Caco-2 (cell line): ENCODE data around the gene HGD. TPM values are rescaled to one million over a fixed set of nuclear protein-coding genes. Genes with fewer than 3 reads are reported as not detected.
A peak's percentile ranks its signal among the peaks of the same experiment; 100 is the strongest.
"Not testable (repeated sequence)": the region's sequence is repeated elsewhere in the genome, so short reads cannot be mapped to it uniquely, and the experiment has no call there.

Source experiments
- BruUV-seq: library from RNA; stranded (reverse); fragments of 400-500 nt; replicated peaks from 2 replicates; lab custom pipeline; 2021; lab: Mats Ljungman, UMichigan
- CTCF ChIA-PET: fragments of 300-600 bp; sonication (Branson Sonifier 250); formaldehyde crosslinking; loops from one replicate; lab custom pipeline; 2022; ENCODE audit warnings: antibody characterized with exemption; lab: Charles Lee
- POLR2A ChIA-PET: fragments of 300-600 bp; sonication (Branson Sonifier 250); formaldehyde crosslinking; loops from one replicate; lab custom pipeline; 2022; ENCODE audit warnings: antibody characterized with exemption; lab: Charles Lee
- DNase-seq, 2 experiments: peaks; one replicate each; pipeline versions ENCODE4 v3.0.0 to v3.0.0-alpha.2; 2020 to 2022
- H3K27me3 ChIP-seq: replicated peaks from 2 replicates; pipeline ENCODE4 v1.6.0; 2011; ENCODE audit warnings: low read length; ENCODE audit not compliant: control insufficient read depth, insufficient read depth
- H3K36me3 ChIP-seq: 2 replicates; pipeline ENCODE4 v1.5.1; 2011; ENCODE audit warnings: low read length; ENCODE audit not compliant: control insufficient read depth, insufficient read depth
- H3K4me1 ChIP-seq: fragments of 250-450 bp; sonication (Bioruptor Pico); 2 replicates; pipeline ENCODE4 v1.5.1; 2020; ENCODE audit warnings: mild to moderate bottlenecking
- H3K4me3 ChIP-seq: 2 replicates; pipeline ENCODE4 v1.5.1; 2011; ENCODE audit warnings: low read depth, mild to moderate bottlenecking, control low read depth, low read length
- H3K9me3 ChIP-seq: fragments of 250-450 bp; sonication (Bioruptor Pico); 2 replicates; pipeline ENCODE4 v1.5.1; 2020; ENCODE audit warnings: mild to moderate bottlenecking, moderate library complexity
- H3K27ac Mint-ChIP-seq: one replicate; pipeline ENCODE4 v1.8.0; 2022; ENCODE audit warnings: mixed read lengths; ENCODE audit not compliant: unreplicated experiment
- H3K27me3 Mint-ChIP-seq: one replicate; pipeline ENCODE4 v1.8.0; 2022; ENCODE audit warnings: mixed read lengths; ENCODE audit not compliant: insufficient read depth, unreplicated experiment
- H3K36me3 Mint-ChIP-seq: one replicate; pipeline ENCODE4 v1.8.0; 2022; ENCODE audit warnings: mild to moderate bottlenecking, mixed read lengths; ENCODE audit not compliant: insufficient read depth, unreplicated experiment
- H3K4me1 Mint-ChIP-seq: one replicate; pipeline ENCODE4 v1.8.0; 2022; ENCODE audit warnings: low read depth, mixed read lengths; ENCODE audit not compliant: unreplicated experiment
- H3K4me3 Mint-ChIP-seq: one replicate; pipeline ENCODE4 v1.8.0; 2022; ENCODE audit warnings: mild to moderate bottlenecking, moderate library complexity, mixed read lengths; ENCODE audit not compliant: unreplicated experiment
- H3K9me3 Mint-ChIP-seq: one replicate; pipeline ENCODE4 v1.8.0; 2022; ENCODE audit warnings: mixed read lengths; ENCODE audit not compliant: unreplicated experiment
- intact Hi-C: fragments of 100-400 bp; cut with micrococcal nuclease; formaldehyde crosslinking; loops from one replicate; pipeline ENCODE4 v1.10.0; 2022; ENCODE audit not compliant: unreplicated experiment
- total RNA-seq: library from RNA; stranded (reverse); gene quantifications from 2 replicates; pipeline ENCODE4 v1.2.3, GENCODE V29; 2022
- TF ChIP-seq, protein P1 (sequence below), 2 experiments: fragments of 200-600 bp in 1 of 2; IDR thresholded peaks; 1 replicate in 1 of 2; 2 replicates in 1 of 2; pipeline versions ENCODE4 v1.5.1 to v1.8.0; 2011 to 2022; ENCODE audit warnings: antibody characterized with exemption in 1 of 2, control low read depth in 1 of 2, inconsistent platforms in 1 of 2, low read depth in 1 of 2, low read length in 1 of 2, mild to moderate bottlenecking in 1 of 2, moderate library complexity in 1 of 2; ENCODE audit not compliant: insufficient read depth in 1 of 2, severe bottlenecking in 1 of 2, unreplicated experiment in 1 of 2

The HGD gene
- total RNA-seq, 1 experiment from 2014 or later: 102 TPM

DNA sequence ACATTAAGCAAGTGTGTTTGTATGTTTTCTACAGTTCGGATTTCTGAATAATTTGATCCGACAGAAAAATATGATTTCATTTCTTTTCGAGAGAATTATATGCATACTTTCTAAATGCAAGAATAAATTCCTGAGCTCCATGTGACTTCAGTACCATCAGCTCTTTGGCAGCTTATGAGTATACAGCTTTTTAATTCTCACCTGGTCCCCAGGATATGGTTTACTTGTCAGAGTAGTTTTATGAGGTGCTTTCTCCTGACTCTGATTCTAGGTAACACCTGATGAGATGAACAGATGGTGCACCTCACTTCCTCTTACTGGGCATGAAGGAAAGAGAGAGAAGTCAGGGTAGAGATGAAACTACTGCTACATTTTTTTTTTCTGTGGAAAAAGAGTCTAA lies 3.1 kb downstream of the HGD start:
- Histone ChIP-seq H3K36me3 (no peaks in the 10 kb centered on the region), H3K4me3 (peak overlapping the region; percentile 17; the same call in 1 of the 2 replicates), H3K9me3 (no peaks in the 10 kb centered on the region), H3K27me3 (no peaks in the 10 kb centered on the region), H3K4me1 (peaks cover 51% of the 10 kb centered on the region)
- H3K4me1 Mint-ChIP-seq: peaks cover 28% of the 10 kb centered on the region
- no TSS peak for BruUV-seq
- DNase-seq: no peak
- TF ChIP-seq, protein P1, sequence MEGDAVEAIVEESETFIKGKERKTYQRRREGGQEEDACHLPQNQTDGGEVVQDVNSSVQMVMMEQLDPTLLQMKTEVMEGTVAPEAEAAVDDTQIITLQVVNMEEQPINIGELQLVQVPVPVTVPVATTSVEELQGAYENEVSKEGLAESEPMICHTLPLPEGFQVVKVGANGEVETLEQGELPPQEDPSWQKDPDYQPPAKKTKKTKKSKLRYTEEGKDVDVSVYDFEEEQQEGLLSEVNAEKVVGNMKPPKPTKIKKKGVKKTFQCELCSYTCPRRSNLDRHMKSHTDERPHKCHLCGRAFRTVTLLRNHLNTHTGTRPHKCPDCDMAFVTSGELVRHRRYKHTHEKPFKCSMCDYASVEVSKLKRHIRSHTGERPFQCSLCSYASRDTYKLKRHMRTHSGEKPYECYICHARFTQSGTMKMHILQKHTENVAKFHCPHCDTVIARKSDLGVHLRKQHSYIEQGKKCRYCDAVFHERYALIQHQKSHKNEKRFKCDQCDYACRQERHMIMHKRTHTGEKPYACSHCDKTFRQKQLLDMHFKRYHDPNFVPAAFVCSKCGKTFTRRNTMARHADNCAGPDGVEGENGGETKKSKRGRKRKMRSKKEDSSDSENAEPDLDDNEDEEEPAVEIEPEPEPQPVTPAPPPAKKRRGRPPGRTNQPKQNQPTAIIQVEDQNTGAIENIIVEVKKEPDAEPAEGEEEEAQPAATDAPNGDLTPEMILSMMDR (IDR thresholded peaks at IDR 0.05; ENCODE audit: insufficient read depth in 1 of 2, low read depth in 1 of 2, low read length in 1 of 2, severe bottlenecking in 1 of 2, unreplicated experiment in 1 of 2): no peak
- intact Hi-C loops: loop anchor here (2.0 kb wide), 1 partner anchor 14 kb away; no protein-coding TSS in a partner anchor
- peak overlapping the region; percentile 76 for H3K4me3 Mint-ChIP-seq
- H3K36me3 Mint-ChIP-seq: peaks cover 55% of the 10 kb centered on the region
- ChIA-PET CTCF (no interaction called here), POLR2A (interaction anchor here (0.9 to 1.7 kb wide), 3 partner anchors 14 to 83 kb away, joined by 4 to 8 read pairs (median 5); partner anchors contain the start of genes GTF2E1, NDUFB4 and RABL3)
- peaks cover 9% of the 10 kb centered on the region for H3K9me3 Mint-ChIP-seq
- no peaks in the 10 kb centered on the region for H3K27me3 Mint-ChIP-seq
- H3K27ac Mint-ChIP-seq: peak overlapping the region; percentile 93

DNA sequence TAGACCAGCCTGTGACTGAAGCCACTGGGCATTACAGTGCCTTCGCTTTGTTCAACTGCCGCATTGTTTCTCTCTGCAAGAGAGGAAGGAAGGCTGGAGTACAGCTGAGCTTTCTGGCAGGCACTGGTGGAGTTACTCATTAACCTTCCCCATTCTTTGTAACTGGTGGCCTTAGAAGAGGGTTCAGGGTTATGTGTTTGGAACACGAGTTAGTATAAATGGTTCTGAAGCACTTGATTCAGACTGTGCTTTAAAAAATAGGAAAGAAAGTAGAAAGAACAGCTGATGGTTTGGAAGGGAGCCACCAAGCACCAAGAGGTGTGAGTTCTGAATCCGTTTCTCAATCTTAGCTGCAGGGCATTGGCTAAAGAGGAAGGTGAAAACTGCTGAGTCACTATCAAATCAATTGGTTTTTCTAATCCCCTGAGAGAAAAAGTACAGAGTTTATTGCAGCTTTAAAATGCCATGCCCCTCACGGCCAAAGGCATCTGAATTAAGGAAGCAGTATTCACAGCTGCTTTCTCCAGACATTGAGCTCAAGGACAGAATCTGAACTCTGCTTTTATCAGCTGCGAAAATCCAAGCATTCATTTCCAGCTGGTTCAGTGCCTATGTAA lies 3.6 kb downstream of the HGD start:
- ChIA-PET CTCF (no interaction called here), POLR2A (interaction anchor here (0.6 to 1.7 kb wide), 6 partner anchors 15 to 583 kb away, joined by 3 to 8 read pairs (median 4); partner anchors contain the start of genes GTF2E1, NDUFB4 and RABL3)
- peaks cover 46% of the 10 kb centered on the region for H3K4me1 ChIP-seq
- TF ChIP-seq, protein P1 (IDR thresholded peaks at IDR 0.05; ENCODE audit: insufficient read depth in 1 of 2, low read depth in 1 of 2, low read length in 1 of 2, severe bottlenecking in 1 of 2, unreplicated experiment in 1 of 2): no peak
- H3K9me3 ChIP-seq: no peaks in the 10 kb centered on the region
- H3K4me3 Mint-ChIP-seq: peak overlapping the region; percentile 76
- intact Hi-C loops: loop anchor here (2.0 kb wide), 1 partner anchor 14 kb away; no protein-coding TSS in a partner anchor
- DNase-seq: peak; percentile 60 to 65
- H3K27me3 Mint-ChIP-seq: no peaks in the 10 kb centered on the region
- peaks cover 57% of the 10 kb centered on the region for H3K36me3 Mint-ChIP-seq
- no peaks in the 10 kb centered on the region for H3K27me3 ChIP-seq
- H3K9me3 Mint-ChIP-seq: peaks cover 9% of the 10 kb centered on the region
- H3K4me3 ChIP-seq: peak overlapping the region; percentile 17
- no peaks in the 10 kb centered on the region for H3K36me3 ChIP-seq
- TSS peak; percentile 72 for BruUV-seq
- peak overlapping the region; percentile 93 for H3K27ac Mint-ChIP-seq
- H3K4me1 Mint-ChIP-seq: peaks cover 28% of the 10 kb centered on the region

DNA sequence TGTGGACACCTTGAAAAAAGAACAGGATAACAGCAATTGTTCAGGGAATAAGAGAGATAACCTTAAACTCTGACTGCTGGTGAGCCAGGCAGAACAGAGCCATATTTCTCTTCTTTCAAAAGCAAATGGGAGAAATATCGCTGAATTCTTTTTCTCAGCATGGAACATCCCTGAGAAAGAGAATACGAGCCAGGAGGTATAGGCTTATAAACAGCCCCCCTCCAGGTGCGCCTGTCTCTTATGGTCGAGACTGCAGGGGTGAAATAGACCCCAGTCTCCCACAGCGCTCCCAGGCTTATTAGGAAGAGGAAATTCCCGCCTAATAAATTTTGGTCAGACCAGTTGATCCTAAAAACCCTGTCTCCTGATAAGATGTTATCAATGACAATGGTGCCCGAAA lies 4.8 kb downstream of the HGD start:
- H3K9me3 Mint-ChIP-seq, H3K27me3 ChIP-seq, intact Hi-C loops, BruUV-seq, CTCF ChIA-PET, H3K4me3 ChIP-seq, H3K27ac Mint-ChIP-seq, H3K36me3 ChIP-seq, DNase-seq, H3K4me3 Mint-ChIP-seq, POLR2A ChIA-PET, H3K27me3 Mint-ChIP-seq, H3K9me3 ChIP-seq: not testable (repeated sequence)
- peaks cover 34% of the 10 kb centered on the region for H3K4me1 ChIP-seq
- Mint-ChIP-seq H3K4me1 (peaks cover 16% of the 10 kb centered on the region), H3K36me3 (peaks cover 56% of the 10 kb centered on the region)
